Stimulated activated naive CD8-positive, alpha-beta T cell treated with anti-CD3 and anti-CD28 coated beads, Interleukin-15, Interleukin-2, amounts not matched to agents 100 U/mL and 50 U/mL, for 24 hours (primary cell): ENCODE results near the gene STX11.
"Not testable (repeated sequence)": the region's sequence is repeated elsewhere in the genome, so short reads cannot be mapped to it uniquely, and the experiment has no call there.

Experiments used
- ATAC-seq: fragments of 150-1000 bp; cut with Tn5 transposase; one replicate; pipeline ENCODE4 v1.10.0; 2021
- DNase-seq: peaks from one replicate; pipeline ENCODE4 v3.0.0; 2021

Gene STX11

DNA sequence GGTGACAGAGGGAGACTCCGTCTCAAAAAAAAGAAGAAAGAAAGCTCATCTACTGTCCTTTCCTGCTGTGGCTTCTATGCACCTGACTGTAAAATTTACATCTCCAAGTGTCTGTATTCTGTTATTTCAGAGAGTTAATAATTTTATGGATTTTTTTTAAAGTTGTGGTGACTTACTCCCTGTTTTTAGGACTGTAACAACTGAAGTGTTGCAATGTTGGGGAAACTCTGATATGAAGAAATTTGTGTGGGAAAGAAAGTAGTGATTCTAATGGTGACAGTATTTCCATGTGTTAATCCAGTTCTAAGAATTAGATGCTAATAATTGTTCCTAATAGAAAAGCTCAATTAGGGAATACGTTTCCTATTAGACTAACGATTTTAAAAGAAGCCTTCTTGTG is 27.4 kb downstream of the STX11 start:
- DNase-seq (no peak), ATAC-seq (no peak)

GRCh38 chr6:144178323-144178722 is 28.0 kb downstream of the STX11 start:
- no peak for DNase-seq
- no peak for ATAC-seq

GRCh38 chr6:144179237-144179636 is 28.9 kb downstream of the STX11 start:
- ATAC-seq (peak; percentile 23), DNase-seq (no peak)

DNA sequence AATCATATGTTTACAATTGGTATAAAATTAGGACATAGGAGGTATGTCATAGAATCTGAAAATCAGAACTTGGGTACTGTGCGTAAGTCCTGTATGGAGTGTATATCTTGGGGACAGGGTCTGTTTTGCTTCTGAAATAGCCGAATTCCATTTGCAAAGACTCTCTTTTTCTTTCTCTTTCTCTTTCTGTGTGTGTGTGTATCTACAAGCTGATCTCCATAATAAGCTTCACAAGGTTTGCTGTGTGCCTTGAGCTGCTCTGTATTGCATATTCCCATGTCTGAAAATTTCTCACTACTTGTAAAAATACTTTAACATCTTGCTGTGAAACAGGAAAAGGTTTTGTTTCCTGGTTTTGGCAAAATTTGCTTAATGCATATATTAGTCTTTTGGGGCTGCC is 29.5 kb downstream of the STX11 start:
- no peak for DNase-seq
- no peak for ATAC-seq

DNA sequence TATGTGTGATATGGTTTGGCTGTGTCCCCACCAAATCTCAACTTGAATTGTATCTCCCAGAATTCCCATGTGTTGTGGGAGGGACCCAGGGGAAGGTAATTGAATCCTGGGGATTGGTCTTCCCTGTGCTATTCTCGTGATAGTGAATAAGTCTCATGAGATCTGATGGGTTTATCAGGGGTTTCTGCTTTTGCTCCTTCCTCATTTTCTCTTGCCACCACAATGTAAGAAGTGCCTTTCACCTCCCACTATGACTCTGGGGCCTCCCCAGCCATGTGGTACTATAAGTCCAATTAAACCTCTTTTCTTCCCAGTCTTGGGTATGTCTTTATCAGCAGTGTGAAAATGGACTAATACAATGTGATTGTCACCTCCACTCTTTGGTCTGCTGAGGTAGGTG is 30.0 kb downstream of the STX11 start:
- not testable (repeated sequence) for DNase-seq

DNA sequence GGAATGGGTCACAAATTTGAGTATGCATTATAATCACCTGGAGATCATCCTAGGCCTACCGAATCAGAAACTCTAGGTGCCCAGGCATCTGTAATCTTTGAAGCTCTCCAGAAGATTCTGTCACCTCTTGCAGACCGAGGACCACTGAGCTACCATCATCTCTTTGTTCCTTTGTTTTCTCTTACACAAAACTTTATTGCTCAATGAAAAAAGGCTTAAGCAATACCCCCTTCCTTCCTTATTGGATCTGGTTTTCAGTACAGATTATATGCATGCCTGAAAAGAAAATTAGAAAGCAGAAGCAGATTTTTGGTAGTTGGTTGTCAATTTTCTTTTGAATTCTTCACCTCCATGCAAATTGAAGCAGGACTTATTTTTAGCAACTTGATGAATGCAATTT is 31.3 kb downstream of the STX11 start:
- no peak for ATAC-seq
- DNase-seq, result no peak

More for the DNA sequence above, 30.0 kb downstream of the STX11 start:
- ATAC-seq, result not testable (repeated sequence)

DNA sequence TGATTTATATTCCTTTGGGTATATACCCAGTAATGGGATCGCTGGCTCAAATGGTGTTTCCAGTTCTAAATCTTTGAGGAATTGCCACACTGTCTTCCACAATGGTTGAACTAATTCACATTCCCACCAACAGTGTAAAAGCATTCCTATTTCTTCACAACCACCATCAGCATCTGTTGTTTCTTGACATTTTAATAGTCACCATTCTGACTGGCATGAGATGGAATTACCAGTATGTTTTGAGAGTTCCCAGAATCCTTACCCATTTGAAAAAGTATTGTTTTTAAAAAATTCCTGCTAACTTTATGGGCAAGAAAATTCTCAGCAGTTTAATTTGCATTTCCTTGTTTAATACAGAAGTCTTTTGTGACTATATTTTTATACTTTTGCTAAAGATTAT is 33.9 kb downstream of the STX11 start:
- ATAC-seq, result not testable (repeated sequence)

DNA sequence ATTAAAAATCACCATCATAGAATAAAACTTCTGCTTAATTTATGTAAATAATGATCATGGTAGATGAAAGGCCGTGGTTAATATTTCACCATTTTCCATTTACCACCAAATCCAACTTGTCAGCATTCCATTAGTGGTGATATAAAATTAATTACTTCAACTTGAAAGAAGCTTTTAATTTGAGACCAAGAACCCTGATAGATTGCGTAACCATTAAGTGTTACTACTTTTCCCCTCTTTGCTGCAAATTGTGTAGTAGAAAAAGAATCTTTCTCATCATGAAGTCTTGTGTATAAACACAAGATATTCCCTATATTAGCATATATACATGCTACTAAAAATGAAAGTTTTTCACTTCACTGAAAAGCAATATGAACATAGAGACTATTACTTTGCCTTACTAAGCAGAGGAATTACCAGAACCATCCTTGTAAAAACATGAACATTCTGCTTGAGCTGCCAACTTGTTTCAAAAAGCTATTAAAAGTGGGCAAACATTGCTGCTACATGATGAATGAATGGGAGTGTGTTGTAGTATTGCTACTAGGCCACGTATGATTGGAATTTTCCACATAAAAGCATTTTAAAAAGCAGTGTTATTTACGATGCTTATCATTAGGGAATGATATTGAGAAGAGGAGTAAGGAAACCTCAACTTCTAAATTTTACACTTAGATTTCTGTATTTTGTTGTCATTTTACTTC is 35.0 kb downstream of the STX11 start:
- no peak for DNase-seq
- ATAC-seq, result no peak

More for the DNA sequence above, 33.9 kb downstream of the STX11 start:
- not testable (repeated sequence) for DNase-seq

- DNase-seq (no peak), ATAC-seq (no peak)
These were observed 36.7 kb downstream of the STX11 start for GRCh38 chr6:144186817-144187625.

GRCh38 chr6:144189351-144189750 is 39.0 kb downstream of the STX11 start:
- DNase-seq (no peak), ATAC-seq (no peak)

DNA sequence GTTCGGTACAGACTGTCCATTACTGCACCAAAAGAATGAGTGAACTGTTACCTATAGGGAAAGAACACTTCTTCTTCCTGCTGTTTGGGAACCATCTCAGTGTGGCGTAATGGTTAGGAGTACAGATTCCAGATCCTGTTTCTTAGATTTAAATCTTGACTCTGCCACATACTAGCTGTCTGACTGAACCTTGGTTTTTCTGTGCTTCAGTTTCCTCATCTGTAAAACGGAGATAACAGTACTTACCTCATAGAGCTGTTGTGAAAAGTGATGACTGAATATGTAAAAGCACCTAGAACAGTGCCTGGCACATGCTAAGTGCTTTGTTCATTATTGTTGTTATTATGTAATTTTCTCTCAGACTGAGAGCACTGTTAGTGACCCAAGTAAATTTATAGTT is 39.8 kb downstream of the STX11 start:
- no peak for ATAC-seq
- no peak for DNase-seq

GRCh38 chr6:144190593-144190992 is 40.3 kb downstream of the STX11 start:
- DNase-seq (no peak), ATAC-seq (no peak)

DNA sequence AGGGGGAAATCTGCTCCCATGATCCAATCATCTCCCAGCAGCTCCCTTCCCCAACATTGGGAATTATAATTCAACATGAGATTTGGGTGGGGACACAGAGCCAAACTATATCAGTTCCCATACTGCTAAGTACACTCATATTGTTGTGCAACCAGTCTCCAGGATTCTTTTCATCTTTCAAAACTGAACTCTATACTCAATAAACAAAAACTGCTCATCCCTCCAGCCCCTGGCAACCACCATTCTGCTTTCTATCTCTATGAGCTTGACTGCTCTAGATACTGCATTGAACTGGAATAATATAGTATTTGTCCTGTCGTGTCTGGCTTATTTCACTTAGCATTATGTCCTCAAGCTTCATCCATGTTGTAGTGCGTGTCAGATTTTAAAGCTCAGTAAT is 42.9 kb downstream of the STX11 start:
- DNase-seq (no peak), ATAC-seq (no peak)

GRCh38 chr6:144194293-144194810 is 44.0 kb downstream of the STX11 start:
- DNase-seq (no peak), ATAC-seq (no peak)

- DNase-seq, result no peak
These were observed 45.5 kb downstream of the STX11 start for GRCh38 chr6:144195671-144196270.

DNA sequence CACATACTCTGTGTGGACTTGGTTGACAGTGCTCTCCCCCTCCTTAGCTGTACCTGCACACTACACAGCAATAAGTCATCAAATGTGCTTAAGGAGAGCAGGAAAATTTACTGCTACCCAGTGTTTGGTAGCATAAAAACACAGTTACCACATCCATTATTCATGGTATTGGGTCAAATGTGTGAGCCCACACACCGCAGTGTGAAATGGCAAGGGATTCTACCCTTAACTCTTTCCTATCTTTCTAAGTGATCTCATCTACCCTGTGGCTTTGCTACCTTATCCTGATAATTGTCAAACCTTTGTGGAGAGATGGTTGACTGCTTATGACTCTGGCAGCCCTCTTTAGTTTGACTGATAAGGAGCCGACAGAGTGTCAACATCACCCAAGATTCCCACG is 47.6 kb downstream of the STX11 start:
- ATAC-seq (peak; percentile 77), DNase-seq (no peak)

More at GRCh38 chr6:144195671-144196270, 45.5 kb downstream of the STX11 start:
- ATAC-seq, result no peak

- no peak for DNase-seq
- ATAC-seq, result no peak
These were observed 52.7 kb downstream of the STX11 start for GRCh38 chr6:144202879-144203468.

GRCh38 chr6:144211160-144211559 is 60.8 kb downstream of the STX11 start:
- ATAC-seq (no peak), DNase-seq (no peak)

GRCh38 chr6:144213315-144213714 is 63.0 kb downstream of the STX11 start:
- ATAC-seq (no peak), DNase-seq (no peak)

GRCh38 chr6:144214029-144214428 is 63.7 kb downstream of the STX11 start:
- ATAC-seq (no peak), DNase-seq (no peak)

DNA sequence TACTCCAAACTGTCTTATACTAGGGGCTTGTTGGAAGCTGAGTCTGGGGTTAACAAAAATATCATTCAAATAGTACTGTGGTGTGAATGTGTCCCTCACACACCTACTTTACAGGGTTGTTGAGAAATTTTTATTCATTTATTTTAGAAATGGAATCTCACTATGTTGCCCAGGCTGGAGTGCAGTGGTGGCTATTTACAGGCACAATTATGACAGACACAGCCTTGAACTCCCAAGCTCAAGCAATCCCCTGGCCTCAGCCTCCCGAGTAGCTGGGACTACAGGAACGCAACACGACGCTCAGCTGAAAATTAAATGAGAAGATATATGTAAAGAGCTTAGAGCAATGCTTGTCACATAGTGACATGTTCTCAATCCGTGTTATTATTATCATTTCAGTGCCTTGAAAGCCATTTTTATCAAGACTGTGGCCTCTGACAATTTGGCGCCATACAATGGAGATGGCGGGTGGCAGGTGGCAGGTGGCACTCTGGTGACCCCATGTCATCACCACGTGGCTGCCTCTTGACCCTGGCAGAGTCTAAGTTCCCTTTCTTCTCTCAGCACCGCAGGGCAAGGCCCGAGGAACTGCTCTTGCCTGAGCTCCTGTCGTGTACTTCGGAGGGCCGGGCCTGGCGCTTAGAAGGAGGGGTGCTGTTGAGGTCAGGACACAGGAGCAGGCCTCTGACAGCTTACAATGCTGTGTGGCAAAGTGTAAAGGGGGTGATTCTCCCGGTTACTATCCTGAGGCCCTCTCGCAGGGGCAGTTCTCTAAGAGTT is 64.5 kb downstream of the STX11 start:
- ATAC-seq (no peak), DNase-seq (peak; percentile 15)
